ENCODE results near the gene DOK3. TPM values are rescaled to one million over a fixed set of nuclear protein-coding genes. Genes with fewer than 3 reads are reported as not detected.
"Not testable (repeated sequence)": the region's sequence is repeated elsewhere in the genome, so short reads cannot be mapped to it uniquely, and the experiment has no call there.

The DOK3 gene
- total RNA-seq, 3 donors from 2014 or later = 3.7 to 10.3 (median 8.4) TPM

GRCh38 chr5:177539411-177539810, 29.8 kb upstream of the DOK3 start:
- H3K36me3 ChIP-seq (ENCODE audit: low read depth) = no peaks in the 10 kb centered on the region
- TF ChIP-seq, protein P1, sequence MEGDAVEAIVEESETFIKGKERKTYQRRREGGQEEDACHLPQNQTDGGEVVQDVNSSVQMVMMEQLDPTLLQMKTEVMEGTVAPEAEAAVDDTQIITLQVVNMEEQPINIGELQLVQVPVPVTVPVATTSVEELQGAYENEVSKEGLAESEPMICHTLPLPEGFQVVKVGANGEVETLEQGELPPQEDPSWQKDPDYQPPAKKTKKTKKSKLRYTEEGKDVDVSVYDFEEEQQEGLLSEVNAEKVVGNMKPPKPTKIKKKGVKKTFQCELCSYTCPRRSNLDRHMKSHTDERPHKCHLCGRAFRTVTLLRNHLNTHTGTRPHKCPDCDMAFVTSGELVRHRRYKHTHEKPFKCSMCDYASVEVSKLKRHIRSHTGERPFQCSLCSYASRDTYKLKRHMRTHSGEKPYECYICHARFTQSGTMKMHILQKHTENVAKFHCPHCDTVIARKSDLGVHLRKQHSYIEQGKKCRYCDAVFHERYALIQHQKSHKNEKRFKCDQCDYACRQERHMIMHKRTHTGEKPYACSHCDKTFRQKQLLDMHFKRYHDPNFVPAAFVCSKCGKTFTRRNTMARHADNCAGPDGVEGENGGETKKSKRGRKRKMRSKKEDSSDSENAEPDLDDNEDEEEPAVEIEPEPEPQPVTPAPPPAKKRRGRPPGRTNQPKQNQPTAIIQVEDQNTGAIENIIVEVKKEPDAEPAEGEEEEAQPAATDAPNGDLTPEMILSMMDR (IDR thresholded peaks at IDR 0.05) = no peak
- DNase-seq = no peak
- H3K4me1 ChIP-seq (ENCODE audit: low read depth) = no peaks in the 10 kb centered on the region
- no peak for ATAC-seq
- no peak overlapping the region for H3K4me3 ChIP-seq
- intact Hi-C loops (cut with DNase I, micrococcal nuclease) = no loop called here
- H3K9me3 ChIP-seq = no peaks in the 10 kb centered on the region

- TF ChIP-seq, protein P1 (IDR thresholded peaks at IDR 0.05) = no peak
- ATAC-seq (no peak), DNase-seq (no peak)
- no peaks in the 10 kb centered on the region for H3K4me1 ChIP-seq (ENCODE audit: low read depth)
- H3K9me3 ChIP-seq = no peaks in the 10 kb centered on the region
- intact Hi-C loops (cut with DNase I, micrococcal nuclease) = no loop called here
- no peak overlapping the region for H3K4me3 ChIP-seq
- H3K36me3 ChIP-seq (ENCODE audit: low read depth) = no peaks in the 10 kb centered on the region
Observed at GRCh38 chr5:177538876-177539275, 29.2 kb upstream of the DOK3 start.

GRCh38 chr5:177537389-177538361, 28.0 kb upstream of the DOK3 start:
- peak in 1 of 3 donors; percentile 29 for DNase-seq
- Histone ChIP-seq H3K4me3 (no peak overlapping the region), H3K4me1 (ENCODE audit: low read depth) (no peaks in the 10 kb centered on the region), H3K9me3 (no peaks in the 10 kb centered on the region), H3K36me3 (ENCODE audit: low read depth) (no peaks in the 10 kb centered on the region)
- TF ChIP-seq, protein P1 (IDR thresholded peaks at IDR 0.05) = no peak
- ATAC-seq = peak; percentile 86
- intact Hi-C loops (cut with DNase I, micrococcal nuclease) = no loop called here

DNA sequence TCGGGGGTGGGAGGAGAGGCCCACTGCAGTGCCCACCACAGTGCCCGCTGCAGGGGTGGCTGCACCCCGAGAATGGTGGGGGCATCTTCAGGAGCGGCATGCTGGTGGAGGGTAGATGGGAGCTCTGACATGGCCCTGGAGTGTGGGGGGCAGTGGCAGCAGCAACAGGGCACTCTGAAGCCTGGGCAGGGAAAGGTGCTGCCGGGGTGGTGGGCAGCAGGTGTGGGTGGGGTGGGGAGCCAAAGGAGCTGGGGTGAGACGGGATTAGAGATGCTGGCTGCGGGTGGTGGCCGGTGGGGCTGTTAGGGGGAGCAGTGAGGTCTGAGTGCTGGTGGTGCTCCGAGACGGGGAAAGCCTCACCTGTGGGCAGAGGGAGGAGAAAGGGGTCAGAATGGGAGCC, 26.8 kb upstream of the DOK3 start:
- H3K36me3 ChIP-seq (ENCODE audit: low read depth) = no peaks in the 10 kb centered on the region

DNA sequence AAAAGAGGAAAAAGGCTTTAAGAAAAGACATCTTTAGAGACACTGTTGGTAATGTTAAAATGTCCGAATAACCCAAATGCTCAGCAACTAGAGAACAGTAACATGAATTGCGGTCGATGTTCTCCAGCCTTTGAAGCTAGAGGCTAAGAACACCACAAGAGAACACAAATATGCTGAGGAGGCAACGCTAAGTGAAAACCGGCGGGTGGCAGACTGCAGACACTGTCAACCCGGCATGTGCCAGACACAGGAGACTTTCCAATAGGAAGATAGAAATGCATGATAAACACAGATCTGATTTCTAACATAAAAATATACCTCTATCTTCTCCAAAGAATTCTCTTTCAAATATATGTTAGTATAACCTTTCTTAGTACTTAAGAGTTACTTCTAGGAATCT, 25.5 kb upstream of the DOK3 start:
- Histone ChIP-seq H3K9me3 (no peaks in the 10 kb centered on the region), H3K4me1 (ENCODE audit: low read depth) (no peaks in the 10 kb centered on the region), H3K4me3 (no peak overlapping the region), H3K36me3 (ENCODE audit: low read depth) (no peaks in the 10 kb centered on the region)
- ATAC-seq (no peak), DNase-seq (no peak)
- TF ChIP-seq, protein P1 (IDR thresholded peaks at IDR 0.05) = no peak
- intact Hi-C loops (cut with DNase I, micrococcal nuclease) = no loop called here

More for the DNA sequence above, 26.8 kb upstream of the DOK3 start:
- no peak overlapping the region for H3K4me3 ChIP-seq
- no peak for DNase-seq
- intact Hi-C loops (cut with DNase I, micrococcal nuclease) = no loop called here
- ATAC-seq = no peak
- TF ChIP-seq, protein P1 (IDR thresholded peaks at IDR 0.05) = no peak
- no peaks in the 10 kb centered on the region for H3K9me3 ChIP-seq
- no peaks in the 10 kb centered on the region for H3K4me1 ChIP-seq (ENCODE audit: low read depth)

GRCh38 chr5:177534433-177534832, 24.8 kb upstream of the DOK3 start:
- DNase-seq; H3K9me3 ChIP-seq; ATAC-seq; H3K4me1 ChIP-seq (ENCODE audit: low read depth); H3K36me3 ChIP-seq (ENCODE audit: low read depth); H3K4me3 ChIP-seq; intact Hi-C loops (cut with DNase I, micrococcal nuclease): not testable (repeated sequence)
